Thyroid gland (tissue), 4 donors: Measurements from ENCODE around the gene IYD. TPM values are rescaled to one million over a fixed set of nuclear protein-coding genes. Genes with fewer than 3 reads are reported as not detected.

Source experiments
- DNase-seq, 2 donors: peaks; one replicate each; pipeline ENCODE4 v3.0.0-alpha.2; 2019
- H3K27ac ChIP-seq, 3 donors: fragments of 200-600 bp; sonication (generic); 1 replicate in 2 of 3; 2 replicates in 1 of 3; pipeline ENCODE4 v1.5.1; 2016 to 2019; ENCODE audit warnings: mild to moderate bottlenecking in 1 of 3, moderate library complexity in 1 of 3
- H3K27me3 ChIP-seq: fragments of 200-600 bp; sonication (generic); one replicate; pipeline ENCODE4 v1.5.1; 2019
- H3K36me3 ChIP-seq, 2 donors: fragments of 200-600 bp; sonication (generic); one replicate each; pipeline ENCODE4 v1.5.1; 2016 to 2019
- H3K4me1 ChIP-seq, 2 donors: fragments of 200-600 bp; sonication (generic); one replicate each; pipeline ENCODE4 v1.5.1; 2017 to 2019
- H3K4me3 ChIP-seq, 3 donors: fragments of 200-600 bp; sonication (generic); replicated peaks in 1 of 3; 1 replicate in 2 of 3; 2 replicates in 1 of 3; pipeline ENCODE4 v1.5.1; 2016; ENCODE audit warnings: mild to moderate bottlenecking in 1 of 3
- H3K9me3 ChIP-seq: fragments of 200-600 bp; sonication (generic); one replicate; pipeline ENCODE4 v1.5.1; 2017
- POLR2A ChIP-seq, 2 donors: fragments of 450-650 bp; IDR thresholded peaks; one replicate each; pipeline ENCODE4 v1.6.1; 2017; ENCODE audit warnings: antibody characterized with exemption in 2 of 2, mild to moderate bottlenecking in 2 of 2, moderate library complexity in 1 of 2
- WGBS, 2 donors: methylation state at CpG; one replicate each; pipeline ENCODE4 v1.1.5; 2017; 5-methylcytosine and 5-hydroxymethylcytosine counted together
- intact Hi-C: fragments of 100-400 bp; cut with DNase I; formaldehyde crosslinking; loops from one replicate; pipeline ENCODE4 v1.15.1; 2023
- total RNA-seq, 4 donors: library from RNA; depleted of rRNA; stranded (reverse); fragments of >200 nt; gene quantifications; one replicate each; pipeline ENCODE4 v1.2.3, GENCODE V29; 2016
- TF ChIP-seq, protein P1 (sequence below), 6 experiments: fragments of 200-600 bp in 3 of 6; fragments of 450-650 bp in 3 of 6; sonication (generic) in 3 of 6; IDR thresholded peaks; one replicate each; pipeline ENCODE4 v1.5.1; 2016 to 2019; ENCODE audit warnings: antibody characterized with exemption in 6 of 6, mild to moderate bottlenecking in 2 of 6, inconsistent platforms in 1 of 6, moderate library complexity in 1 of 6

Gene IYD
- total RNA-seq, 4 donors from 2014 or later, result 571 to 1,038 (median 665) TPM

DNA sequence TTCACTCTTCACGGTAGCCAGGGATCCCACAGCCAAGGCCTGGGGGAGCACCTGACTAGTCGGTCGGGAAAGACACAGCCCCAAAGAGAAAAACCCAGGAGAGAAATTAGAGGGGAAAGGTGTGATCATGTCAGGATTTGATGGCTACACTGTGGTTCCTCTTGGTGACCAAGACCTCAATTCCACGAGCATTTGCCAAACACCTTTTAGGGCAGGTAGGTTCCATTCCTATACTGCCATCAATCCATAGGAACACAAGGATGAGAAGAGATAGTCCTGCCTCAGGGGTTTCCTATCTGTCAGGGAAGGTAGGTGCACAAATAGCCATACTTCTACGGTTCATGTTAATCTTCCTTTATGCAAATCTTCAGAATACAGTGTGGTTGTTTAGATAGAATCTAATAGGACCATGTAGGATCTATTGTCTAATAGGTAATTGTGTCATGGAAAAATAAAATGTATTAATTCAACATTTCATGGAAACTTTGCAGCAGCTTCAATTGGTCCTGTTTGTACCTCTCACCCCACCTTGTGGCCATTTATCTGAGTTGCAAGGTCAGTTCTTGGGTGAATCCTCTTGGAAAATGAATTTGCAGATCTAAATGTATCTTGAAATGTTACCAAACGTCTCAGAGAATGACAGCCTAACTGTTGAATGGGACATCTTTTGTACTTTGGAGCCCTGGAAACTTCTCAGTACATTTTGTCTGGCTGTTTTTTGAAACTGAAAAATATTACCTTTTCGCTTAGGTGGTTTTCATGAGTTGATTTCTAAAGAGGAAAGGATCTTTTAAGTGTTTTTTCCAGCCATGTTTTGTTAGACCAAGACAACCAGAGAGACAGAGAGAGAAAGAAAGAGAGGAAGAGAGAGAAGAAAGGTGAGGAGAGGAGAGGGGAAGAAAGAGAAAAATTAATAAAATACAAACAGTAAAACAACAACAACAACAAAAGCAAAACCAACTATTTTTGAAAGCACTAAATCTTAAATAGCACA is 33.7 kb upstream of the IYD start:
- Histone ChIP-seq H3K27ac (peak overlapping the region in 2 of 3 donors; percentile 16 to 36), H3K4me1 (peaks cover 14 to 15% of the 10 kb centered on the region in 2 donors), H3K9me3 (no peaks in the 10 kb centered on the region), H3K27me3 (no peaks in the 10 kb centered on the region), H3K4me3 (no peak overlapping the region), H3K36me3 (no peaks in the 10 kb centered on the region)
- WGBS, 2 donors, result 71 to 72% methylated on average over 7 of the region's 7 CpGs
- TF ChIP-seq, protein P1, sequence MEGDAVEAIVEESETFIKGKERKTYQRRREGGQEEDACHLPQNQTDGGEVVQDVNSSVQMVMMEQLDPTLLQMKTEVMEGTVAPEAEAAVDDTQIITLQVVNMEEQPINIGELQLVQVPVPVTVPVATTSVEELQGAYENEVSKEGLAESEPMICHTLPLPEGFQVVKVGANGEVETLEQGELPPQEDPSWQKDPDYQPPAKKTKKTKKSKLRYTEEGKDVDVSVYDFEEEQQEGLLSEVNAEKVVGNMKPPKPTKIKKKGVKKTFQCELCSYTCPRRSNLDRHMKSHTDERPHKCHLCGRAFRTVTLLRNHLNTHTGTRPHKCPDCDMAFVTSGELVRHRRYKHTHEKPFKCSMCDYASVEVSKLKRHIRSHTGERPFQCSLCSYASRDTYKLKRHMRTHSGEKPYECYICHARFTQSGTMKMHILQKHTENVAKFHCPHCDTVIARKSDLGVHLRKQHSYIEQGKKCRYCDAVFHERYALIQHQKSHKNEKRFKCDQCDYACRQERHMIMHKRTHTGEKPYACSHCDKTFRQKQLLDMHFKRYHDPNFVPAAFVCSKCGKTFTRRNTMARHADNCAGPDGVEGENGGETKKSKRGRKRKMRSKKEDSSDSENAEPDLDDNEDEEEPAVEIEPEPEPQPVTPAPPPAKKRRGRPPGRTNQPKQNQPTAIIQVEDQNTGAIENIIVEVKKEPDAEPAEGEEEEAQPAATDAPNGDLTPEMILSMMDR (IDR thresholded peaks at IDR 0.05), result peak; percentile 38 to 76 (median 68)
- TF ChIP-seq POLR2A (IDR thresholded peaks at IDR 0.05), result no peak
- intact Hi-C loops, result loop anchor here (5.0 kb wide), 1 partner anchor 253 kb away; no protein-coding TSS in a partner anchor
- peak; percentile 40 to 43 for DNase-seq

DNA sequence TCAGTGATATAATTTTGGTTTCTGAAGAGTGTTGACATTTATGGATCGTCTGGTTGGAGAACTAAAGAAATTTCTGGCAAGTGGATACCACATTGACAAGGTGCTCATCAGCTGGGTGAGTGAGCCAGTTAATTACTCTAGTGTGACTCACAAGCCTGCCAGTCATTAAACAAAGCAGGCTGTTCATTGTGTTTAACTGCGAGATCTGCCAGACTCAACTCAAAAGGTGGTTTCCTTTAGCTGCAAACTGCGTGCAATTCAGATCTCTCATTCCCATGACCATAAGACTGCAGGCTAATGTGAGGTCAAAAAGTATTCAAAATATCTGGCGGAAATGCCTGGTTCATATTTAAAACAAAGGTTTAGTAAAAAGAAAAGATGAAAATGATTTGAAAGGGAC is 32.5 kb upstream of the IYD start:
- DNase-seq, result no peak
- H3K9me3 ChIP-seq, result no peaks in the 10 kb centered on the region
- no peaks in the 10 kb centered on the region for H3K36me3 ChIP-seq
- intact Hi-C loops, result no loop called here
- peaks cover 14 to 15% of the 10 kb centered on the region in 2 donors for H3K4me1 ChIP-seq
- WGBS, 2 donors, result 21 to 32% methylated on average over 4 of the region's 4 CpGs
- no peak for TF ChIP-seq POLR2A (IDR thresholded peaks at IDR 0.05)
- TF ChIP-seq, protein P1 (IDR thresholded peaks at IDR 0.05), result no peak
- H3K27me3 ChIP-seq, result no peaks in the 10 kb centered on the region
- peak overlapping the region; percentile 14 to 41 (median 31) for H3K27ac ChIP-seq
- H3K4me3 ChIP-seq, result no peak overlapping the region

DNA sequence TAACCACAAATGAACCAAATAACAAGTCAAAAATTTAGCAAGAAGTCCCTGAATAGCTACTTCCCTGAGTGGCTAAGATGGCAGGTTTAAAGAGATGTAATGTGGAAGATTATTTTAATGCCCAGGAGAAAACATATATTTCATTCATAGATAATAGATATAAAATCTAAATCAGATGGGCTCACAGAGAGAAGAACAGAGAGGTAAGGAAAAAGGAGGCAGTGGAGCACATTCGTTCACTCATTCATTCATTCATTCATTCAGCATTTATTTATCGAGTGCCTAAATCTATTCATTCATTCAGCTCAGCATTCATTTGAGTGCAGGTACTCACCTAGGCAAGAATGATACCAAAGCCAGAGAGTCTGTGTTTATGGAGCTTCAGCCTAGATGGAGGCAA is 32.1 kb upstream of the IYD start:
- no peak for DNase-seq
- H3K4me1 ChIP-seq, result peaks cover 14 to 15% of the 10 kb centered on the region in 2 donors
- intact Hi-C loops, result no loop called here
- H3K27me3 ChIP-seq, result no peaks in the 10 kb centered on the region
- TF ChIP-seq, protein P1 (IDR thresholded peaks at IDR 0.05), result no peak
- no peak for TF ChIP-seq POLR2A (IDR thresholded peaks at IDR 0.05)
- no peaks in the 10 kb centered on the region for H3K36me3 ChIP-seq
- peak overlapping the region in 2 of 3 donors; percentile 31 to 41 for H3K27ac ChIP-seq
- H3K4me3 ChIP-seq, result no peak overlapping the region
- 86 to 91% methylated on average over 2 of the region's 2 CpGs for WGBS, 2 donors
- H3K9me3 ChIP-seq, result no peaks in the 10 kb centered on the region

DNA sequence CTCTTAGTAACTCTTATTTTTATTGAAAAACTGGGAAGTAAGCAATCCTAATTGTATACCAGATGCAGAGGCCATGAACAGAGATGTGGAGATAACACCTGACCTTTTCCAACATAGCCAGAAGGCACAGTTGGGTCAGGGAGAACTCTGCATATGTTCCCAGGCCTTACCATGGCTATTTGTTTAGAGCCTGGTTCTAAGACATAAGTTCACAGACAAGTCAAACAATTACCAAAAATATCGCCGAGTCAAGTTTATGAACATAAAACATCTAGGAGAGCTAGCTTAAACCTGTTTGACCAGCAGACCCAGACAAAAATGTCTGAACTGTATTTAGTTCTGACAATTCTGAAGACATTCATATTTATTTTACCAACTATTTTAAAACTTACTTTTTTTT is 26.7 kb upstream of the IYD start:
- intact Hi-C loops, result no loop called here
- H3K27ac ChIP-seq, result no peak overlapping the region
- no peak for DNase-seq
- 93 to 96% methylated on average over 2 of the region's 2 CpGs for WGBS, 2 donors
- no peaks in the 10 kb centered on the region for H3K27me3 ChIP-seq
- no peaks in the 10 kb centered on the region for H3K9me3 ChIP-seq
- H3K4me3 ChIP-seq, result no peak overlapping the region
- H3K36me3 ChIP-seq, result no peaks in the 10 kb centered on the region
- H3K4me1 ChIP-seq, result peaks cover 3 to 12% of the 10 kb centered on the region in 2 donors
- TF ChIP-seq, protein P1 (IDR thresholded peaks at IDR 0.05), result no peak
- no peak for TF ChIP-seq POLR2A (IDR thresholded peaks at IDR 0.05)

DNA sequence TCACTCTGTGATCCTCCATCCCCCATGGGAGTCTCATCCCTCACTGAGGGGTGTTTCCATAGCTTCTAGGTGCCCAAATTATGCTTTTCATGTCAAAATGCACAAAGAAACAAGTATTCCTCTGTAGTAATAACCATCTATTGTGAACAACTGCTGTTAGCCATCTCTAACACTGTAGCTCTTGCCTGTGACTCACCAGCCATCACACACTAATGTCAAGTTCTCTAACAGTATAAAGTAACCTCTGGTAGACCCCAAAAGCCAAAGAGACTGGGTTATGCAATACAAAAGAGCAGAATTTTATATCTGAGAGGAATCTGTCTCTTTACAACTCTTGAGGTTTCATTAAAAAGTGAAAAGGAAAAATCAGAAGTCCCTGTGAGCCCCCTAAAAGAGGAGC is 25.4 kb upstream of the IYD start:
- Histone ChIP-seq H3K4me3 (no peak overlapping the region), H3K27ac (no peak overlapping the region), H3K27me3 (no peaks in the 10 kb centered on the region), H3K36me3 (no peaks in the 10 kb centered on the region), H3K9me3 (no peaks in the 10 kb centered on the region), H3K4me1 (peaks cover 0 to 11% of the 10 kb centered on the region in 2 donors)
- intact Hi-C loops, result no loop called here
- no peak for TF ChIP-seq POLR2A (IDR thresholded peaks at IDR 0.05)
- TF ChIP-seq, protein P1 (IDR thresholded peaks at IDR 0.05), result no peak
- DNase-seq, result no peak
